Activated B cell treated with CpG ODN at 0.5 μM for 24 hours (primary cell): Measurements from ENCODE around the gene LRRC74B. TPM values are rescaled to one million over a fixed set of nuclear protein-coding genes. Genes with fewer than 3 reads are reported as not detected.

Experiments used
- ATAC-seq: fragments of 200-7000 bp; cut with Tn5 transposase; one replicate; pipeline ENCODE4 v1.10.0; 2021; ENCODE audit warnings: low read depth, mild to moderate bottlenecking, moderate library complexity
- CTCF ChIA-PET: fragments of 350-600 bp; sonication (Branson Sonifier 250); formaldehyde crosslinking; loops from one replicate; lab custom pipeline; 2021; ENCODE audit warnings: antibody characterized with exemption; lab: Charles Lee
- POLR2A ChIA-PET: fragments of 350-600 bp; sonication (Branson Sonifier 250); formaldehyde crosslinking; loops from one replicate; lab custom pipeline; 2021; ENCODE audit warnings: antibody characterized with exemption; lab: Charles Lee
- DNase-seq: peaks from one replicate; pipeline ENCODE4 v3.0.0; 2022
- H3K27ac Mint-ChIP-seq: one replicate; pipeline ENCODE4 v1.8.0; 2020; ENCODE audit warnings: mixed read lengths
- H3K27me3 Mint-ChIP-seq: one replicate; pipeline ENCODE4 v1.8.0; 2021; ENCODE audit warnings: mixed read lengths
- H3K36me3 Mint-ChIP-seq: one replicate; pipeline ENCODE4 v1.8.0; 2021; ENCODE audit warnings: low read depth, mixed read lengths
- H3K4me1 Mint-ChIP-seq: one replicate; pipeline ENCODE4 v1.8.0; 2021; ENCODE audit warnings: mixed read lengths
- H3K4me3 Mint-ChIP-seq: one replicate; pipeline ENCODE4 v1.8.0; 2020; ENCODE audit warnings: mild to moderate bottlenecking, mixed read lengths
- H3K9me3 Mint-ChIP-seq: one replicate; pipeline ENCODE4 v1.8.0; 2020; ENCODE audit warnings: mixed read lengths
- CTCF ChIP-seq: fragments of 200-600 bp; IDR thresholded peaks from one replicate; pipeline ENCODE4 v1.8.0; 2022; ENCODE audit warnings: antibody characterized with exemption, mild to moderate bottlenecking
- intact Hi-C: fragments of 100-400 bp; cut with micrococcal nuclease; formaldehyde crosslinking; loops from one replicate; pipeline ENCODE4 v1.15.1; 2024
- total RNA-seq: library from RNA; stranded (reverse); gene quantifications from 2 replicates; pipeline ENCODE4 v1.2.3, GENCODE V29; 2022

The LRRC74B gene
- total RNA-seq, 1 donor from 2014 or later = not detected

DNA sequence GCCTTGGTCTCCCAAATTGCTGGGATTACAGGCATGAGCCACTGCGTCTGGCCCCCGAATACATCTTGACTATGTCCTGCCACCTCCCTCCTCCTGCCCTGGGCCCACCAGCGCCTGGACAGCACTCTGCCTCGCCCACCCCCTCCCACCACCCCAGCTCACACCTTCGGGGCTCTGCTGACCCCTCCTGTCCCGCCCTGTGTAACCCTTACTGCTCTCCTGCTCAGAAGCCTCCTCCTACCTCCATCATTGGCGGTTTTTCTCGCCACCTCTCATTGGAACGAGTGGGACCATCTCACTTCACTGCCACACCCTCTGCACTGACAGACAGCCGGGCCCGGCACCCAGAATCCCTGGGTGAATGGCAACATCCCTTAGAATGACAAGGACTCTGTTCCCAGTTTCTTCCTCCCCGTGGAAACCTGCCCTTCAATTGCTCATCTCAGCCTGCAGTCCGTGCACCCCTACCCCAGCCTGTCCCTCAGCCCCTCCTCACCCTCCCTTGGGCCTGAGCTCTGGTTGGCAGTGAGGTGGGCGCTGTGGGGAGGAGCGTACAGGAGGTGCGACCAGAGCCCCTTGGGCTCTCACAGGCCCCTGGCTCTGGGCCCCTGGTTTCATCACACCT, 32.2 kb downstream of the LRRC74B start:
- DNase-seq (no peak), ATAC-seq (no peak)
- H3K4me1 Mint-ChIP-seq = no peaks in the 10 kb centered on the region
- H3K9me3 Mint-ChIP-seq = no peaks in the 10 kb centered on the region
- no peak for TF ChIP-seq CTCF
- no peaks in the 10 kb centered on the region for H3K36me3 Mint-ChIP-seq
- no peak overlapping the region for H3K4me3 Mint-ChIP-seq
- peaks cover 5% of the 10 kb centered on the region for H3K27me3 Mint-ChIP-seq
- POLR2A ChIA-PET = no interaction called here
- intact Hi-C loops = no loop called here
- CTCF ChIA-PET = no interaction called here
- H3K27ac Mint-ChIP-seq = no peak overlapping the region

- no peaks in the 10 kb centered on the region for H3K36me3 Mint-ChIP-seq
- DNase-seq (no peak), ATAC-seq (no peak)
- ChIA-PET CTCF (no interaction called here), POLR2A (no interaction called here)
- H3K4me1 Mint-ChIP-seq = no peaks in the 10 kb centered on the region
- no peak overlapping the region for H3K4me3 Mint-ChIP-seq
- intact Hi-C loops = no loop called here
- TF ChIP-seq CTCF = no peak
- H3K27me3 Mint-ChIP-seq = peaks cover 5% of the 10 kb centered on the region
- no peak overlapping the region for H3K27ac Mint-ChIP-seq
- H3K9me3 Mint-ChIP-seq = no peaks in the 10 kb centered on the region
These were observed 33.2 kb downstream of the LRRC74B start for GRCh38 chr22:21078916-21079315.

GRCh38 chr22:21079493-21079892, 33.7 kb downstream of the LRRC74B start:
- CTCF ChIA-PET = no interaction called here
- intact Hi-C loops = no loop called here
- ATAC-seq = no peak
- TF ChIP-seq CTCF = no peak
- H3K4me3 Mint-ChIP-seq = no peak overlapping the region
- H3K9me3 Mint-ChIP-seq = no peaks in the 10 kb centered on the region
- POLR2A ChIA-PET = no interaction called here
- no peak for DNase-seq
- no peak overlapping the region for H3K27ac Mint-ChIP-seq
- no peaks in the 10 kb centered on the region for H3K4me1 Mint-ChIP-seq
- H3K27me3 Mint-ChIP-seq = peaks cover 5% of the 10 kb centered on the region
- no peaks in the 10 kb centered on the region for H3K36me3 Mint-ChIP-seq

DNA sequence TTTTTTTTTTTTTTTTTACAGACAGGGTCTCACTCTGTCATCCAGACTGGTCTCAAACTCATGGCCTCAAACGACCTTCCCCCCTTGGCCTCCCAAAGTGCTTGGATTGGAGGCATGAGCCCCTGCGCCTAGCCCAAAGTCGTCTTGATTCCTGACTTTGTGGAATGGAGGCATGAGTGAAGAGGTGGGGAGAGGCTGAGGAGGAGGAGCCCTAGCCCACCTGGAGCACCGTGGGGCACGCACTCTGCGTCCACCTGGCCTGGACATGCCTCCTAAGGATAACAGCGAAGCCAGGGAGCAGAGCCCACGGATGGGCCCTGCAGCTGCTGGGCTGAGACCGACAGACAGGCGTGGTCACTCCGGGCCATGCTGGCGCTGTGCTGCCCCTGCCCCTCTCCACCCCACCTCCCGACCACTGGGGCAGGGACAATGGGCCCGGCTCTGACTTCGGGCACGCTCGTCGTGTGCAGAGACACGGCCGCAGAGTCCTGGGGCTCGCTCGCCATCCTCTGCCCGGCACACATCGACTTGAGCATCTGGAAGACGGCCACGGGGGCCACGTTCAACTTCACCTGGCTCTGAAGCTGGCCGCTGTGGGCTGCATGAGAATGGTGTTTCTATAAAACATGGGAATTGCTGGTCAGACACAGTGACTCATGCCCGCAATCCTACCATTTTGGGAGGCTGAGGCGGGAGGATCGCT, 34.8 kb downstream of the LRRC74B start:
- no peak overlapping the region for H3K27ac Mint-ChIP-seq
- H3K36me3 Mint-ChIP-seq = no peaks in the 10 kb centered on the region
- intact Hi-C loops = no loop called here
- ATAC-seq = no peak
- no peak for TF ChIP-seq CTCF
- no peak overlapping the region for H3K4me3 Mint-ChIP-seq
- DNase-seq = no peak
- no peaks in the 10 kb centered on the region for H3K4me1 Mint-ChIP-seq
- CTCF ChIA-PET = interaction anchor here (0.7 kb wide), 1 partner anchor 22 kb away, joined by 3 read pairs; no protein-coding TSS in a partner anchor
- POLR2A ChIA-PET = no interaction called here
- H3K27me3 Mint-ChIP-seq = peaks cover 7% of the 10 kb centered on the region
- H3K9me3 Mint-ChIP-seq = no peaks in the 10 kb centered on the region

DNA sequence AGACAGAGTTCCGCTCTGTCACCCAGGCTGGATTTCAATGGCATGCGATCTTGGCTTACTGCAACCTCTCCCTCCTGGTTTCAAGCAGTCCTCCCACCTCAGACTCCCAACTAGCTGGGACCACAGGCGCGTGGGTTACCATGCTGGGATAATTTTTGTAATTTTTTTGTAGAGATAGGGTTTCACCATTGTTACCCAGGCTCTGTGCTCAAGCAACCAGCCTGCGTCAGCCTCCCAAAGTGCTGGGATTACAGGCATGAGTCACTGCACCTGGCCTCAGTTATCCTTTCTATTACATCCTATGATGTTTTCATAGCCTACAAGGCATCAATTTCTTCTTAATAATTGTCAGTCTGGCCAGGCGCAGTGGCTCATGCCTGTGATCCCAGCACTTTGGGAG, 36.5 kb downstream of the LRRC74B start:
- ATAC-seq = no peak
- H3K27me3 Mint-ChIP-seq = peaks cover 7% of the 10 kb centered on the region
- ChIA-PET CTCF (interaction anchor here (0.7 kb wide), 1 partner anchor 17 kb away, joined by 3 read pairs; no protein-coding TSS in a partner anchor), POLR2A (no interaction called here)
- no peak for TF ChIP-seq CTCF
- H3K4me3 Mint-ChIP-seq = no peak overlapping the region
- H3K9me3 Mint-ChIP-seq = no peaks in the 10 kb centered on the region
- no peaks in the 10 kb centered on the region for H3K4me1 Mint-ChIP-seq
- DNase-seq = no peak
- intact Hi-C loops = no loop called here
- no peaks in the 10 kb centered on the region for H3K36me3 Mint-ChIP-seq
- no peak overlapping the region for H3K27ac Mint-ChIP-seq
